ENCODE measurements around the gene CCNT2.
"Not testable (repeated sequence)": the region's sequence is repeated elsewhere in the genome, so short reads cannot be mapped to it uniquely, and the experiment has no call there.

Gene CCNT2

DNA sequence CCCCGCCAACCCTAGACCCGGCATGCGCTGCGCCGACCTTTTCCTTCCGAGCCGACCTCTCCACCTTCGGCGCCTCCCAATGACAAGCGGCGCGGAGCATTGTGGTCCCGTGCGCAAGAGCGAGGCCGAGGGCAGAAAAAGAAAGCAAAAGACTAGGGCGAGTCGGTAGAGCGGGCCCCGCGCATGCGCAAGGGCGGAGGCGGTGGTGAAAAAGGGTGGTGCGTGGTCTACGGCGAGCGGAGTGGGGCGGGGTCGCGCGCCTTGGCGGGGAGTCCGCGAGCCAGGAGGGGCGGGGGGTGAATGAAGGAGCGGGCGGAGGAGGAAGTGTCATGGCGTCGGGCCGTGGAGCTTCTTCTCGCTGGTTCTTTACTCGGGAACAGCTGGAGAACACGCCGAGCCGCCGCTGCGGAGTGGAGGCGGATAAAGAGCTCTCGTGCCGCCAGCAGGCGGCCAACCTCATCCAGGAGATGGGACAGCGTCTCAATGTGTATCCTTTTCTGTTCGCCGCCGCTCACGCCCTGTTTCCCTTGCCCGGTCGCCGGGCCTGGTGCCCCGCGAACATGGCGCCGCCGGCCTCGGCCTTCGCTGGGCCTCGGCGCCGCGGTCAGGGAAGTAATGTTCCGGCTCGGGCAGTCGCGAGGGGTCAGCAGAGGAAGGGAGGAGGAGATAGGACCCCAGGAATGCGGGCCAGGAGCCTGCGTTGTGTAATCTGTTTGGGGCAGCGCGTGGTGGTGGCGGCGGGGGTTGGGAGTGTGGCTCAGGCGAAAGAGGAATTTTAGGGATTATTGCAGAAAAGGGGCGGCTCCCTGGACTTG is at the start of gene CCNT2:
TSS of gene CCNT2 (plus strand) at position 297 of the 815 bp plus-strand sequence. CDS start at position 330, 33 bp downstream.
- DNase-seq (ENCODE audit: low read depth) = peak; percentile 99

DNA sequence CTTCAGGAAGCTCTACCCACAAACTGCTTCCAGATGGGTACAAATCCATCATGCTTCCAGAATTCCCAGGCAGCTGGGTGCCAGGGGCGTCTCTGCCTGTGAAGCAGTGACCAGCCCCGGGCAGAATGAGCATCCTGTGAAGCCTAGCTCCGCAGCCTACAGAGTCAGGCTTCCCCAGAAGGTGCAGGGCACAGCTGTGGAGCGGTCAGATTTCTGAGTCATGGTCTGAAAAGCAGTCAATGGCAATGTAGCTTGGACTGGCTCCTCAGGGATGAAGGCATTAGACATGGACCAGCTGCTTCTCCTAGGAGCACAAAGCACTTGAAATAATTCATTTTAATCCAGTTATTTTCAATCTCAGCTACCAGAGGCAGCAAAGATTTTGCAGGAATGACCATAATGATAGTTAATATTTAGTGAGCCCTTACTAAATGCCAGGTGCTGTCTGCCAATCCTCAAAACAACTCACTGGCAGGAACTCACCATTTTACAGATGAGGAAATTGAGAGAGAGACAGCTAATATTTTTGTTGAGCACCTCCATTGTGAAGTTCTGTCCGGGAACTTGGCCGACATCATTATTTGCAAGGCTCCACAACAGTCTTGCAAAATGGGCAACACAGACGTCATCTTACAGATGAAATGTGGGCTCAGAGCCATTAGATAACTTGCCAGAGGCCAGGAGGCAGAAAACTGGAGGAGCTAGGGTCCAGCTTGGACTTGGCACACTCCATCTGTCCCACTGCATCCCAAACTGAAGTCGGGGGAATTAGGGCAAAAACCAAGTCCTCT is 48.5 kb upstream of the CCNT2 start:
- DNase-seq (ENCODE audit: low read depth) = no peak

DNA sequence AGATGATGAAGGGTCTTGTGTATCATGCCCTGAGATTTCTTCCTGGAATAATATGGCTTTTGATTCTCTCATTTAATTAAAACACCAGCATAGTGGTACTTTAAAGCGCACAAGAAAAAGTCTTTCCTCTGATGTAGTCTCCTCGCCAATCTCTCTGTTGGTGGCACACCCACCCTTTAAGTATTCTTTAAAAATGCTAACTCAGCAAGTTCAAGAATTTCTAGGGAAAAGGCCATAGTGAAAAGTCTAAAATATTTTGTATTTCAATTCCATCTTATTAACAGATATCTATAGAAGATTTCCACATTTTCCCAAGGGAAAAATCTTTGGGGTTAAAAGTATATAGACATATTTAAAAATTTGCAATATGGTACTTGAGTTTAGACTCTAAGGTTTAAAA is 45.5 kb upstream of the CCNT2 start:
- no peak for DNase-seq (ENCODE audit: low read depth)

DNA sequence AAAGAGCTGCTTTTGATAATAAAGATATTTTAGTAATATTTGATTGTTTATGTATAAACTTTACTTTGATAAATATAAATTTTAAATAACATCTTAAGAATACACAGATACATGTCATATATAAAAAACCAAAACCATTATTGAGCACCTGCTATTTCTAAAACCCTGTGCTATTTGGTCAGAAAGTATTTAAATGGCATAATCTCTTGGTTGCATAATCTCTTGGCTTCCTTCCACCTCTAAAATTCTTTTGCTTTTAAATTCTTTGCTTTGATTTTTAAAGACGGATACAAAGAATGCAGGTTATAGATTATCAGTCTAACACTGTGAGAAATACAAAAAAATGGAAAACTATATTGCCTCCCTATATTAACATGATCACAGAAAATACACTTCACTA is 43.3 kb upstream of the CCNT2 start:
- no peak for DNase-seq (ENCODE audit: low read depth)

DNA sequence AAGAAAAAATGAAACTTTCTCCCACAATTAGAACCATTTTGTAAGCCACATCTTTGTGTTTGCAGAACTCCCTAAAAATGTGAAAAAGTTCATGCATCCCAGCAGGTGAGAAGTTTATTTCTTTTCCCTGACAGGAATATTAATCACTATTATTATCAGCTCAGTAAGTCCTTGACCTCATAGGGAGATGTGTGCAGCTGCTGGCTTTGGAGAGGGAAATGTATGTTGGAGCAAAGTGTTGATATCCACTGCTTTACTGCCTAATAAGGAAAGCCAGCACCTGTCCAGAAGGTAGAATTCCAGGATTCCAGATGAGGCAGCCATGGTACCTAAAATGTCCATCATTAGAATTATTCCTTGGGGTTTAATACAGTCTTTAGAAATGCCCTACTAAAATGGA is 35.8 kb upstream of the CCNT2 start:
- DNase-seq (ENCODE audit: low read depth) = no peak

DNA sequence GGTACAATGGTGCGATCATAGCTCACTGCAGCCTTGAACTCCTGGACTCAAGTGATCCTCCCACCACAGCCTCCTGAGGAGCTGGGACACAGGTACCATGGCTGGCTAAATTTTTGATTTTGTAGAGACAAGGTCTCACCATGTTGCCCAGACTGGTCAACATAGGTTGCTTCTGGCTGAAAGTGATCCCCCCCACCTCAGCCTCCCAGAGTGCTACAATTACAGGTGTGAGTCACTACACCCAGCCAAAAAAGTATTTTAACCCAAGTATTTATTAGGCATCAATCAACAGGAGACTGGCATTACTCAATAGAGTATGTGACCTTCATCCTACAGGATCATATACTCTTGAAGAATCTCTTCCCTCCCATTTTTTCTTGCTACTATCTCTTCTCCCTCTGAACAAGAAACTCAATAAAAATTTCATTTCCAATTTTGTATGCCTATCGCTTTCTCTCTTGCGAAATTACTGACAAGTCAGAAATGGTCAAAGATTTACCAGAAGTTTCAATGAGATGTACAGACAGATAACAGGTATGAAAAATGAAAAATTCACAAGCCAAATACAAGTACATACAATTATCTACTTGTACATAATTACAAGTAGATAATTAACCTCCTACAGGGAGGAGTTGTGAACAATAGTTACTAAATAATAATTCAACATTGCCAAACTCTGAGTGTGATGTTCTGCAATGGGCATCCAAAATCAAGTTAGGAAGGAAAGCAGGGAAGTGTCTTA is 34.9 kb upstream of the CCNT2 start:
- DNase-seq (ENCODE audit: low read depth) = no peak

DNA sequence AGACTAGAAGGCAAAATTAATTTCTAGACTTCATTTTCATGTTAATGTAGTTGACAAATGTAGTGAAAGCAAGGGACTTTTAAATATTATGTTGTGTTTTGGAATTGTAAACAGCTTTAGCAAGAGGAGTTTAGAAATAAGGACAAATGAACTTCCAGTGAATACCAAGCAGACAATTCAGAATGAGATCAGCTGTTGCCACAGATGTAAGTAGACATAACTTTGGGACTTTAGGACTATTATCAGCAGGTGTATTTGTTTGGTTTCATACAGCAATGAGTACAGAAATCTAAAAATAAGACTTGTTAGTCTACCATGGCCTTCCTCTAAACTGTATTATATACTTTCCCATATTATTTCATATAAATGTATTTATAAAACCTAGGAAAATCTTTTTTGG is 34.2 kb upstream of the CCNT2 start:
- DNase-seq (ENCODE audit: low read depth) = no peak

DNA sequence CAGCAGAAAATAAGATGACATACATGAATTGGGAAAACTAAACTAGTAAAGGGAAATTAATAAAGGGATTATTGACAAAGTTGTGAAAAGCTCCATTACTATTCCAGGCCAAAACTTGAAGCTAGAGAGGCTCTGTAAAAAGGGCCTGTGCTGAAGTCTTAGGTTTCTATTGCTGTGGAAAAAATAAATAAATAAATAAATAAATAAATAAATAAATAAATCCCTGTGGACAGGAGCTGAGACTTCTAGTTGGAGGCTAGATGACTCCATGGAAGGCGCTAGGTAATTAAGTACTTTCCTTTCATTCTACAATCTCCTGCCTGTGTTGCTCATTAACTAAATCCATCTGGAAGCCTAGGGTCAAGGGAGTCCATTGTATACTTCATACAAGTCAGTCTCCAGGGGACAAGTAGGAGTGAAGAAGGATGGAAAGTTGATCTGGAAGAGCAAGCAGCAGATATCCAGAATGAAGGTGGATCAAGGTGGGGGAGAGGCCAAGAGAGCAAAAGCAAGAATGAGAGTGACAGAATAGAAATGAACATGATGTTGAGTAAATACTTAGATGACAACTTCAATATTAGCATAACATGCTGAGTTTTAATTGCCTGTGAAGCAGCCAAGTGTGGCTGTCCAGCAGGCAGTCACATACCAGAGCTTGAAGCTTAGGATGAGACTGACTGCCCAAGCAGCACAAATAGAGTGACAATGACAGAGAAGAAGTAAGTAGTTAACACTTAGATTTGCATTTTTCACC is 26.2 kb upstream of the CCNT2 start:
- DNase-seq (ENCODE audit: low read depth) = no peak

DNA sequence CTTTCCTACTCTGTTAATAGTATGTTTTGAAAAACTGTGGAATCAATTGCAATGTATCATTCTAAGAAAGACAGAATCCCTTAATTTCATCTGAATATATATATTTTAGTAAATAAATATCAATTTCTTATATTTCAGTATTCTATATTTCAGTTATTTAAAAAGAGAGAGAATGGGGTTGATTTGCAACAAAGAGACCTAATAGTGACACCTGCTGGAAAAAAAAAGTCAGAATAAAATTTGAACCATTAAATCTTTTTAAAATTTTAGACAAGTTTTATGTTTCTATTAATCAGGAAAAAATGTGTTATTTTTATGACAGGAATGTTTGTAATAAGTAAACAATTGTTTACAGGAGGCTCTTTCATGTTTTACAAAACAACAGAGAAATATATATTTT is 20.7 kb upstream of the CCNT2 start:
- DNase-seq (ENCODE audit: low read depth) = no peak

DNA sequence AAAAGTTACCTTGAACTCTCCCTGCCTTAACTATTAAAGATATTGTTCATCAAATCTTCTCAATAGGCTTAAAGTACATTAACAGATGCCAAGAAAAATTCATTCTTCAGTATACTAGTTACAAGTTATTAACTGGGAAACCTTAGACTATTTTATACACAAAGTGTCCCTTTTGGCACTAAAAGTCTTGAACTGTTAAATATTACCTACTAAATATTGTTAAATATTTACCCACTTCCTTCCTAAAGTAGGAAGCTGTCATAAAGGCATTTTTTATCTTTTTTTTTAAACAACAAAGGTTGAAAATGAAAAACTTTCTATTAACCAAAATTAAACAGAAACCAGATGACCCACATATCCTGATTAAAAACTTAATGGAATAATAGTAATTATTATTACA is 19.4 kb upstream of the CCNT2 start:
- no peak for DNase-seq (ENCODE audit: low read depth)

DNA sequence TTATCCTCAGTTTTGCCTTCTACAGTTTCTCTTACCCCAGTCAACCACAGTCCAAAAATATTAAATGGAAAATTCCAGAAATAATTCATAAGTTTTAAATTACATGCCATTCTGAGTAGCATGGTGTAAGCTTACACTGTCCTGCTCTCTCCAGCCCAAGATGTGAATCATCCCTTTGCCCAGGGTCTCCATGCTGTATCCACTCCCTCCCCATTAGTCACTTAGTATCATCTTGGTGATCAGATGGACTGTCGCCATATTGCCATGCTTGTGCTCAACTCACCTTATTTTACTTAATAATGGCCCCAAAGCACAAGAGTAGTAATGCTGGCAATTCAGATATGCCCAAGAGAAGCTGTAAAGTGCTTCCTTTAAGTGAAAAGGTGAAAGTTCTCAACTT is 18.5 kb upstream of the CCNT2 start:
- peak; percentile 49 for DNase-seq (ENCODE audit: low read depth)

DNA sequence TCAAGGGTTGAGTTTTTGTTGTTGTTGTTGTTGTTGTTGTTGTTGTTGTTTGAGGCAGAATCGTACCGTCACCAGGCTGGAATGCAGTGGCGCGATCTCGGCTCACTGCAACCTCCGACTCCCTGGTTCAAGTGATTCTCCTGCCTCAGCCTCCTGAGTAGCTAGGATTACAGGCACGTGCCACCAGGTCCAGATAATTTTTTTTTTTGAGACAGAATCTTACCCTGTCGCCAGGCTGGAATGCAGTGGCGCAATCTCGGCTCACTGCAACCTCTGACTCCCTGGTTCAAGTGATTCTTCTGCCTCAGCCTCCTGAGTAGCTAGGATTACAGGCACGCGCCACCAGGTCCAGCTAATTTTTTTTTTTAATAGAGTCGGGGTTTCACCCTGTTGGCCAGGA is 14.9 kb upstream of the CCNT2 start:
- DNase-seq (ENCODE audit: low read depth) = not testable (repeated sequence)

DNA sequence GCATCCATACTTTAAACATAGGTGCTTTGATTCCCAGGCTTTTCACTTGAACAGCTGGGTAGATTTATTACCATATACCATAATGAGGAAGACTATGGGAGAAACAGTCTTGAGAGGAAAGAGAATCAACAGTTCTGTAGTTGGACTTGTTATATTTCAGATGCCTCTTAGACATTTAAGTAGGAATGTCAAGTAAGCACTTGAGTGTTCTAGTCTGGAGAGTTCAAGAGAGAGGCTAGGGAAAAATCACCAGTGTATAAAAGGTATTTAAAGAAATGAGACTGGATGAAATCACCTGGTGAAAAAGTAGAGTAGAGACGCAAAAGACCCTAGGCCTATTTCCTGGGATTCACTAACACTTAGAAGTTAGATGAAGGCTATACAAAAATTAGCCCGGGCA is 13.5 kb upstream of the CCNT2 start:
- no peak for DNase-seq (ENCODE audit: low read depth)

DNA sequence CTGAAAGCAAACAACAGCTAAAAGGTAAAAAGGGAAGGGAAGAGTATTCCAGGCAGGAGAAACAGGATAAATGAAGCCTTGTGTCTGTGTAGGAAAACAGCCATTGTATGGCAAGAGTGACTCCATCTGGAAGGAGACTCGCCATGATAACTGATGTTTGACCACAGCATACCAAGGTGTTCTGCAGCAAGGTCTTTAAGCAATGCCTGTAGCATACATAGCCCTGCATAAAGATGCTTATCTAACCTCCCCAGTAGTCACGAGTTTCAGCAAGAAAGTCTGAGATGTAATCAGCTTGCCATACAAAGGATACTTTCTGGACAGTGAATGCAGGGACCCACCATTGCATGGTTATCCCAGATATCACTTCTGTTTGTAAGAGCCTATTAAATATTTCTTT is 11.9 kb upstream of the CCNT2 start:
- DNase-seq (ENCODE audit: low read depth) = no peak

DNA sequence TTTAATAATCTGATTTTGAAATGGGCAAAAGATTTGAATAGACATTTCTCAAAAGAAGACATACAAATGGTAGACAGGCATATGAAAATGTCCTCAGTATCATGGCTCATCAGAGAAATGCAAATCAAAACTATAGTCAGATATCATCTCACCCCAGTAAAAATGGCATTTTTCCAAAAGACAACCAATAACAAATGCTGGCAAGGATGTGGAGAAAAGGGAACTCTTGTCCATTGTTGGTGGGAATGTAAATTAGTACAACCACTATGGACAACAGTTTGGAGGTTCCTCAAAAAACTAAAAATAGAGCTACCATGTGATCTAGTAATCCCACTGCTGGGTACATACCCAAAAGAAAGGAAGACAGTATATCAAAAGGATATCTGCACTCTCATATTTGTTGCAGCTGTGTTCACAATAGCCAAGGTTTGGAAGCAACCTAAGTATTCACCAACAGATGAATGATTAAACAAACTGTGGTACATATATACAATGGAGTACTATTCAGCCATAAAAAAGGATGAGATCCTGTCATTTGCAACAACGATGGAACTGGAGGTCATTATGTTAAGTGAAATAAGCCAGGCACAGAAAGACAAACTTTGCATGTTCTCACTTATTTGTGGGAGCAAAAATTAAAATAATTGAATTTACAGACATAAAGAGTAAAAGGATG is 11.0 kb upstream of the CCNT2 start:
- DNase-seq (ENCODE audit: low read depth) = not testable (repeated sequence)

DNA sequence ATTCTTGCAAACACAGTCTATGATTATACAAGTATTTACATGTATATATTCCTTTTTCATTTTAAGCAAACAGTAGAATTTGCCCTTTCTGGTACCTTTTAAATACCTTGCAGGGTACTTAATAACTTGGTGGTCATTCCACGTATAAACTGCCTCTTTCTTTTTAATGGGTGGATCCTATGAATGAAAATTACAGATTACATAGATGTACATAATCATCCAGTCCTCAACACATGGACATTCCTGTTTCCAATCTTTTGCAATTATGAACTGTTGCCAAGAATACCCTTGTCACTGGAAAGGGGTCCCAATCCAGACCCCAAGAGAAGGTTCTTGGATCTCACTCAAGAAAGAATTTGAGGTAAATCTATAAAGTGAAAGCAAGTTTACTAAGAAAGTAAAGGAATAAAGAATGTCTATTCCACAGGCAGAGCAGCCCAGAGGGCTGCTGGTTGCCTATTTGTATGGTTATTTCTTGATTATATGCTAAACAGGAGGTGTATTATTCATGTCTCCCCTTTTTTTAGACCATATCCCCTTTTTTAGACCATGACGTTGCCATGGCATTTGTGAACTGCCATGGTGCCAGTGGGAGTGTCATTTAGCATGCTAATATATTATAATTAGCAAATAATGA is 7.7 kb upstream of the CCNT2 start:
- DNase-seq (ENCODE audit: low read depth) = no peak

DNA sequence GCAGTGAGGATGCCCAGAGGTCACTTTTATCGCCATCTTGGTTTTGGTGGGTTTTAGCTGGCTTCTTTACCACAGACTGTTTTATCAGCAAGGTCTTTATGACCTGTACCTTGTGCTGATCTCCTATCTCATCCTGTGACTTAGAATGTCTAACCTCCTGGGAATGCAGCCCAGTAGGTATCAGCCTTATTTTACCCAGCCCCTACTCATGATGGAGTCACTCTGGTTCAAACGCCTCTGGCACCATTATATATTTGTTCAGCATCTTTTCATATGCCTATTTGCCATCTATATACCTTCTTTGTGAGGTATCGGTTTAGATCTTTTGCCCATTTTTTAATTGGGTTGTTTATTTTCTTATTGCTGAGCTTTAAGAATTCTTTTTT is 7.2 kb upstream of the CCNT2 start:
- no peak for DNase-seq (ENCODE audit: low read depth)

DNA sequence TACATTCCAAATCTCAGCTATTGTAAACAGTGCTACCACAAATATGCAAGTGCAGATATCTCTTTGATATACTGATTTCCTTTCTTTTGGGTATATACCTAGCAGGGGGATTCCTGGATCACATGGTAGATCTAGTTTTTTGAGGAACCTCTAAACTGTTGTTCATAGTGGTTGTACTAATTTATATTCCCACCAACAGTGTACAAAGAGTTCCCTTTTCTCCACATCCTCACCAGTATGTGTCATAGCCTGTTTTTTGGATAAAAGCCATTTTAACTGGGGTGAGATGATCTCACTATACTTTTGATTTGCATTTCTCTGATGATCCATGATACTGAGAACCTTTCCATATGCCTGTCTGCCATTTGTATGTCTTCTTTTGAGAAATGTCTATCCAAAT is 6.3 kb upstream of the CCNT2 start:
- peak; percentile 32 for DNase-seq (ENCODE audit: low read depth)

DNA sequence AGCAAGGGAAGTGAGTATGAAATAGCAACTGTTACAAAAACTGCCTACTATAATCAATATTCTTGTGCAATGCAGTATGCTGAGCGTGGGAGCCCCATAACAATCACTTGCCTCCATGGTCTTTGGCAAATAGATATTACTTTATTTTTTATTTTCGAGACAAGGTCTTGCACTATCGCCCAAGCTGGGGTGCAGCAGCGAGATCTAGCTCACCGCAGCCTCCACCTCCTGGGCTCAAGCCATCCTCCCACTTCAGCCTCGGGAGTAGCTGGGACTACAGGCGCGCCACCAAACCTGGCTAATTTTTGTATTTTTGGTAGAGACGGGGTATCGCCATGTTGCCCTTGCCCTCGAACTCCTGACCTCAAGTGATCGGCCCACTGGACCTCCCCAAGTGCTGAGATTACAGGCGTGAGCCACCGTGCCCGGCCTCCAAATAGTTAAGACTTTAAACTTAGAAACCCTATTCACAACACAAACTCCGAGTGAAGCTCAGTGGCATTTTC is 1.2 kb upstream of the CCNT2 start:
- no peak for DNase-seq (ENCODE audit: low read depth)

DNA sequence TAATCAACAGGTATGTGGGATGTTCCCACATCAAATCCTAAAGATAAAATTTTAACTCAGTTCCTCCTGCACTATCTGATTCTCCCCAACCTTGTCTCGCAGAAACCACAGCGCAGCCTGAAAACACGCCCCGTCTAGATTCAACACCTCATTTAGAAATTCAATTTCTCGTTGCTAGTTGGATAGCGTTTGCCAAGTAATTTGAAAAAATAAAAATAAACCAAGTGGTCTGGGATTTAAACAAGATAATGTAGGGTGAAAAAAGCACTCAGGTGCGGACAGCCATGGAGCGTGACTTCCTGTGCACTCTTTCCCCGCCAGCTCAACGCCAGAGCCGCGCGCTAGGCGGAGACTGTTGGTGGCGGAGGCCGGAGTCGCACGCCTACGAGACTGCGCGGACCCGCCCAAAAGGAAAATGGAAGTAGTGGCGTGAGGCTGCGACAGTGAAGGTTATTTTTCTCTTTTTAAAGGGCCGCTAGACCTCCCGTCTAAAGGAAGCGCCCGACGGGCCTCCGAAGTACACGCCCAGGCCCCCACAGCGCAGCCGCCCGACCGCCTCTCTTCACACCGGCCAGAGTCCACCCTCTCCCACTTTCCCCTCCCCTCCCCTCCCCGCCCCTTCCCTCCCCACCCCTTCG is 615 bp upstream of the CCNT2 start:
- peak; percentile 2 for DNase-seq (ENCODE audit: low read depth)
